Fibroblast of lung (primary cell): ENCODE data around the gene ADCY5.

ENCODE experiments used
- EZH2 ChIP-seq: IDR thresholded peaks from 2 replicates; pipeline ENCODE4 v1.5.1; 2012; ENCODE audit warnings: low read length, control low read depth, mild to moderate bottlenecking; ENCODE audit errors: missing control alignments
- TF ChIP-seq, protein P1 (sequence below), 2 donors: IDR thresholded peaks in 1 of 2; conservative IDR thresholded peaks in 1 of 2; 1 replicate in 1 of 2; 2 replicates in 1 of 2; pipeline ENCODE4 v1.5.1; 2011 to 2012; ENCODE audit warnings: low read length in 2 of 2, control low read depth in 1 of 2, inconsistent platforms in 1 of 2, low read depth in 1 of 2, mild to moderate bottlenecking in 1 of 2

DNA sequence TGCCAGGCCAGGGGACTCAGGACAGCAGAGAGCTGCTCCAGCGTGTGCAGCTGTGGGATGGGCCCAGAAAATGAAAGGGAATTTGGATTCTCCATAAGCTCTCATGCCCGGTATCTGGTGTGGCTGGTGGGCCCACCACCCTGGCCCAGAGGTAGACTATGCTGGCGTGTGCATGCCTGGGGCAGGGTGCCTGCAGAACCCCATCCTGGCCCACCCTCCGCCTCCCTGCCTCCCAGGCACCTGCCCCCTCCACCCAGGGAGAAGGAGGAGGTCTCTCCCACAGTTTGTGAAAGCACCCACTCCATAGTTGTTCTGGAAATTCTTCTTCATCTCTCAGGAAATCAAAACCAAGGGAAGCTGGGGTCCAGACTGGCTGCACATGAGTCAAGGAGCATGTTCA lies 112.9 kb downstream of the ADCY5 start:
- TF ChIP-seq, protein P1, sequence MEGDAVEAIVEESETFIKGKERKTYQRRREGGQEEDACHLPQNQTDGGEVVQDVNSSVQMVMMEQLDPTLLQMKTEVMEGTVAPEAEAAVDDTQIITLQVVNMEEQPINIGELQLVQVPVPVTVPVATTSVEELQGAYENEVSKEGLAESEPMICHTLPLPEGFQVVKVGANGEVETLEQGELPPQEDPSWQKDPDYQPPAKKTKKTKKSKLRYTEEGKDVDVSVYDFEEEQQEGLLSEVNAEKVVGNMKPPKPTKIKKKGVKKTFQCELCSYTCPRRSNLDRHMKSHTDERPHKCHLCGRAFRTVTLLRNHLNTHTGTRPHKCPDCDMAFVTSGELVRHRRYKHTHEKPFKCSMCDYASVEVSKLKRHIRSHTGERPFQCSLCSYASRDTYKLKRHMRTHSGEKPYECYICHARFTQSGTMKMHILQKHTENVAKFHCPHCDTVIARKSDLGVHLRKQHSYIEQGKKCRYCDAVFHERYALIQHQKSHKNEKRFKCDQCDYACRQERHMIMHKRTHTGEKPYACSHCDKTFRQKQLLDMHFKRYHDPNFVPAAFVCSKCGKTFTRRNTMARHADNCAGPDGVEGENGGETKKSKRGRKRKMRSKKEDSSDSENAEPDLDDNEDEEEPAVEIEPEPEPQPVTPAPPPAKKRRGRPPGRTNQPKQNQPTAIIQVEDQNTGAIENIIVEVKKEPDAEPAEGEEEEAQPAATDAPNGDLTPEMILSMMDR (conservative IDR thresholded peaks at IDR 0.05 in 1 of 2, IDR thresholded peaks at IDR 0.05 in 1 of 2; ENCODE audit: low read depth in 1 of 2, low read length in 2 of 2) = no peak
- TF ChIP-seq EZH2 = no peak
